PC-9 (cell line): Measurements from ENCODE around the gene HARBI1. TPM values are rescaled to one million over a fixed set of nuclear protein-coding genes. Genes with fewer than 3 reads are reported as not detected.

Experiments used
- BruUV-seq: library from RNA; stranded (reverse); fragments of 400-500 nt; replicated peaks from 2 replicates; lab custom pipeline; 2021; lab: Mats Ljungman, UMichigan
- CTCF ChIA-PET: fragments of 300-600 bp; sonication (Branson Sonifier 250); formaldehyde crosslinking; loops from one replicate; lab custom pipeline; 2022; ENCODE audit warnings: antibody characterized with exemption; lab: Charles Lee
- POLR2A ChIA-PET: fragments of 300-600 bp; sonication (Branson Sonifier 250); formaldehyde crosslinking; loops from one replicate; lab custom pipeline; 2022; ENCODE audit warnings: antibody characterized with exemption; ENCODE audit not compliant: unreplicated experiment; lab: Charles Lee
- DNase-seq, 2 experiments: peaks; one replicate each; pipeline versions ENCODE4 v3.0.0 to v3.0.0-alpha.2; 2015 to 2022; ENCODE audit warnings: mixed read lengths in 1 of 2
- H2AFZ ChIP-seq: fragments of 200-600 bp; sonication (generic); 2 replicates; pipeline ENCODE4 v1.8.1; 2017; ENCODE audit warnings: antibody characterized with exemption
- H3F3A ChIP-seq: fragments of 200-600 bp; sonication (generic); 2 replicates; pipeline ENCODE4 v1.8.1; 2017; ENCODE audit warnings: antibody characterized with exemption, mild to moderate bottlenecking, low read depth; ENCODE audit not compliant: insufficient read depth
- H3K27ac ChIP-seq: fragments of 200-600 bp; sonication (generic); 2 replicates; pipeline ENCODE4 v1.6.1; 2016; ENCODE audit warnings: mixed run types
- H3K27me3 ChIP-seq: fragments of 200-600 bp; sonication (generic); 2 replicates; pipeline ENCODE4 v1.6.1; 2016; ENCODE audit warnings: low read depth, mixed run types; ENCODE audit not compliant: insufficient read depth
- H3K36me3 ChIP-seq: fragments of 200-600 bp; sonication (generic); 2 replicates; pipeline ENCODE4 v1.6.1; 2016; ENCODE audit warnings: low read depth, mixed run types
- H3K4me1 ChIP-seq: fragments of 200-600 bp; sonication (generic); replicated peaks from 2 replicates; pipeline ENCODE4 v1.6.1; 2016; ENCODE audit warnings: mixed run types; ENCODE audit not compliant: insufficient read depth
- H3K4me2 ChIP-seq: fragments of 200-600 bp; sonication (generic); 2 replicates; pipeline ENCODE4 v1.6.1; 2017; ENCODE audit warnings: mixed run types
- H3K4me3 ChIP-seq: fragments of 200-600 bp; sonication (generic); 2 replicates; pipeline ENCODE4 v1.6.1; 2016; ENCODE audit warnings: mixed run types
- H3K79me2 ChIP-seq: fragments of 200-600 bp; sonication (generic); 2 replicates; pipeline ENCODE4 v1.6.1; 2017; ENCODE audit warnings: low read depth, mixed run types
- H3K9me2 ChIP-seq: fragments of 200-600 bp; sonication (generic); 2 replicates; pipeline ENCODE4 v1.8.1; 2017; ENCODE audit warnings: mild to moderate bottlenecking; ENCODE audit not compliant: insufficient read depth
- H3K9me3 ChIP-seq: fragments of 200-600 bp; sonication (generic); 2 replicates; pipeline ENCODE4 v1.8.1; 2016; ENCODE audit warnings: low read depth; ENCODE audit not compliant: insufficient read depth
- H4K20me1 ChIP-seq: fragments of 200-600 bp; sonication (generic); 2 replicates; pipeline ENCODE4 v1.8.1; 2017; ENCODE audit not compliant: insufficient read depth
- EZH2 ChIP-seq: fragments of 200-600 bp; sonication (generic); IDR thresholded peaks from 2 replicates; pipeline ENCODE4 v1.8.0; 2017; ENCODE audit warnings: antibody characterized with exemption, low read depth
- intact Hi-C: fragments of 100-400 bp; cut with micrococcal nuclease; formaldehyde crosslinking; loops from one replicate; pipeline ENCODE4 v1.10.0; 2022; ENCODE audit not compliant: unreplicated experiment
- total RNA-seq: library from RNA; stranded (reverse); gene quantifications from 2 replicates; pipeline ENCODE4 v1.2.3, GENCODE V29; 2021
- TF ChIP-seq, protein P1 (sequence below): fragments of 200-600 bp; sonication (generic); conservative IDR thresholded peaks from 2 replicates; pipeline ENCODE4 v1.6.1; 2017; ENCODE audit warnings: mixed run types, antibody characterized with exemption, mild to moderate bottlenecking, moderate library complexity

HARBI1 gene
- total RNA-seq, 1 experiment from 2014 or later, result 8.0 TPM

DNA sequence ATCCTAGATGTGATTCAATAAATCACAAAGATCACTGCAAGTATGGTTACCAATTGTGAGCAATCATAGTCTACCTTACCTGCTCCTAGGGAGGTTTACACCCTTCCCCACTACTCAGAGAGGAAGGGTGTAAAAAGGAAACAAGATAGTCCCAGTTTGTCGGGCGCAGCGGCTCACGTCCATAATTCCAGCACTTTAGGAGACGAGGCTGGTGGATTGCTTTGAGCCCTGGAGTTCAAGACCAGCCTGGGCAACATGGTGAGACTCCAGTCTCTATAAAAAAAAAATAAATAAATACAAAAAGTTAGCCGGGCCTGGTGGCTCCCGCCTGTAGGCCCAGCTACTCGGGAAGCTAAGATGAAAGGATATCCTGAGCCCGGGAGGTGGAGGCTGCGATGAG is 22.2 kb downstream of the HARBI1 start:
- peak overlapping the region; percentile 91 for H3K4me2 ChIP-seq
- H3K9me3 ChIP-seq, result no peaks in the 10 kb centered on the region
- H2AFZ ChIP-seq, result peak overlapping the region; percentile 92
- intact Hi-C loops, result loop anchor here (1.0 kb wide), 1 partner anchor 40 kb away; no protein-coding TSS in a partner anchor
- H4K20me1 ChIP-seq, result peaks cover 15% of the 10 kb centered on the region
- H3K9me2 ChIP-seq, result no peaks in the 10 kb centered on the region
- H3F3A ChIP-seq, result no peaks in the 10 kb centered on the region; the same call in 1 of the 2 replicates
- no peaks in the 10 kb centered on the region for H3K36me3 ChIP-seq
- ChIA-PET POLR2A (no interaction called here), CTCF (no interaction called here)
- no peaks in the 10 kb centered on the region for H3K27me3 ChIP-seq
- no peak for TF ChIP-seq EZH2
- TF ChIP-seq, protein P1, sequence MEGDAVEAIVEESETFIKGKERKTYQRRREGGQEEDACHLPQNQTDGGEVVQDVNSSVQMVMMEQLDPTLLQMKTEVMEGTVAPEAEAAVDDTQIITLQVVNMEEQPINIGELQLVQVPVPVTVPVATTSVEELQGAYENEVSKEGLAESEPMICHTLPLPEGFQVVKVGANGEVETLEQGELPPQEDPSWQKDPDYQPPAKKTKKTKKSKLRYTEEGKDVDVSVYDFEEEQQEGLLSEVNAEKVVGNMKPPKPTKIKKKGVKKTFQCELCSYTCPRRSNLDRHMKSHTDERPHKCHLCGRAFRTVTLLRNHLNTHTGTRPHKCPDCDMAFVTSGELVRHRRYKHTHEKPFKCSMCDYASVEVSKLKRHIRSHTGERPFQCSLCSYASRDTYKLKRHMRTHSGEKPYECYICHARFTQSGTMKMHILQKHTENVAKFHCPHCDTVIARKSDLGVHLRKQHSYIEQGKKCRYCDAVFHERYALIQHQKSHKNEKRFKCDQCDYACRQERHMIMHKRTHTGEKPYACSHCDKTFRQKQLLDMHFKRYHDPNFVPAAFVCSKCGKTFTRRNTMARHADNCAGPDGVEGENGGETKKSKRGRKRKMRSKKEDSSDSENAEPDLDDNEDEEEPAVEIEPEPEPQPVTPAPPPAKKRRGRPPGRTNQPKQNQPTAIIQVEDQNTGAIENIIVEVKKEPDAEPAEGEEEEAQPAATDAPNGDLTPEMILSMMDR, result no peak
- H3K4me1 ChIP-seq, result peaks cover 30% of the 10 kb centered on the region
- no peak for DNase-seq
- H3K27ac ChIP-seq, result peak overlapping the region; percentile 43
- peak overlapping the region; percentile 79; the same call in 1 of the 2 replicates for H3K4me3 ChIP-seq
- peaks cover 41% of the 10 kb centered on the region for H3K79me2 ChIP-seq
- BruUV-seq, result no TSS peak

GRCh38 chr11:46594374-46594700 is 22.7 kb downstream of the HARBI1 start:
- POLR2A ChIA-PET, result interaction anchor here (0.5 to 0.7 kb wide), 4 partner anchors 16 to 711 kb away, joined by 3 to 5 read pairs (median 4); no protein-coding TSS in a partner anchor
- intact Hi-C loops, result loop anchor here (1.0 kb wide), 1 partner anchor 40 kb away; no protein-coding TSS in a partner anchor
- peaks cover 45% of the 10 kb centered on the region for H3K79me2 ChIP-seq

GRCh38 chr11:46593550-46594373 is 23.3 kb downstream of the HARBI1 start, which contains the start of gene AMBRA1:
Gene AMBRA1, minus strand, starts transcription at chr11:46594023. Its CDS starts 45,643 bp downstream, at chr11:46548380.
- intact Hi-C loops, result loop anchor here (1.0 kb wide), 1 partner anchor 39 kb away; no protein-coding TSS in a partner anchor

More at GRCh38 chr11:46594374-46594700, 22.7 kb downstream of the HARBI1 start:
- no peaks in the 10 kb centered on the region for H3K9me3 ChIP-seq
- peak overlapping the region; percentile 43 for H3K27ac ChIP-seq
- peak overlapping the region; percentile 92 for H2AFZ ChIP-seq
- H3F3A ChIP-seq, result peaks cover under 1% of the 10 kb centered on the region; the same call in 1 of the 2 replicates
- H3K27me3 ChIP-seq, result no peaks in the 10 kb centered on the region
- DNase-seq, result no peak
- H3K36me3 ChIP-seq, result no peaks in the 10 kb centered on the region
- no TSS peak for BruUV-seq
- CTCF ChIA-PET, result interaction anchor here (0.9 kb wide), 1 partner anchor 33 kb away, joined by 4 read pairs; no protein-coding TSS in a partner anchor
- H4K20me1 ChIP-seq, result peaks cover 17% of the 10 kb centered on the region
- H3K9me2 ChIP-seq, result no peaks in the 10 kb centered on the region
- peaks cover 30% of the 10 kb centered on the region for H3K4me1 ChIP-seq
- H3K4me2 ChIP-seq, result peak overlapping the region; percentile 91
- TF ChIP-seq, protein P1, result no peak
- no peak for TF ChIP-seq EZH2
- H3K4me3 ChIP-seq, result peak overlapping the region; percentile 79

More at GRCh38 chr11:46593550-46594373, 23.3 kb downstream of the HARBI1 start, which contains the start of gene AMBRA1:
- BruUV-seq, result no TSS peak
- peaks cover 22% of the 10 kb centered on the region for H4K20me1 ChIP-seq
- TF ChIP-seq, protein P1, result no peak
- no peak for TF ChIP-seq EZH2
- H3K4me1 ChIP-seq, result peaks cover 30% of the 10 kb centered on the region
- peaks cover 51% of the 10 kb centered on the region for H3K79me2 ChIP-seq
- peaks cover 5% of the 10 kb centered on the region; the same call in 1 of the 2 replicates for H3F3A ChIP-seq
- peak within 1 kb of the TSS; percentile 79 for H3K4me3 ChIP-seq
- H2AFZ ChIP-seq, result peak within 1 kb of the TSS; percentile 92
- H3K9me2 ChIP-seq, result no peaks in the 10 kb centered on the region
- peak; percentile 83 to 90 for DNase-seq
- POLR2A ChIA-PET, result interaction anchor here (0.5 to 0.7 kb wide), 7 partner anchors 15 to 710 kb away, joined by 3 to 5 read pairs (median 4); partner anchors contain the start of gene DDB2
- H3K36me3 ChIP-seq, result no peaks in the 10 kb centered on the region; the same call in 1 of the 2 replicates
- H3K27ac ChIP-seq, result peak within 1 kb of the TSS; percentile 43
- CTCF ChIA-PET, result interaction anchor here (0.7 to 0.9 kb wide), 2 partner anchors 28 to 32 kb away, joined by 3 to 4 read pairs; no protein-coding TSS in a partner anchor
- peak within 1 kb of the TSS; percentile 91 for H3K4me2 ChIP-seq
- no peaks in the 10 kb centered on the region for H3K9me3 ChIP-seq
- H3K27me3 ChIP-seq, result no peaks in the 10 kb centered on the region
